Measurements from ENCODE around the gene ANKRD63.
A peak's percentile ranks its signal among the peaks of the same experiment; 100 is the strongest.

The ANKRD63 gene

GRCh38 chr15:40293905-40294895, 11.3 kb upstream of the ANKRD63 start:
- no peak for DNase-seq

- DNase-seq = no peak
Observed at GRCh38 chr15:40293006-40293405, 10.1 kb upstream of the ANKRD63 start.

- DNase-seq = no peak
Observed at GRCh38 chr15:40292246-40292645, 9.4 kb upstream of the ANKRD63 start.

GRCh38 chr15:40290918-40291574, 8.2 kb upstream of the ANKRD63 start:
- peak; percentile 39 for DNase-seq

- no peak for DNase-seq
Observed at GRCh38 chr15:40290545-40290917, 7.7 kb upstream of the ANKRD63 start.

- no peak for DNase-seq
Observed at GRCh38 chr15:40289140-40289775, 6.4 kb upstream of the ANKRD63 start.

- no peak for DNase-seq
Observed at GRCh38 chr15:40287968-40288367, 5.1 kb upstream of the ANKRD63 start.

- DNase-seq = no peak
Observed at GRCh38 chr15:40287505-40287904, 4.6 kb upstream of the ANKRD63 start.

- no peak for DNase-seq
Observed at GRCh38 chr15:40286794-40287193, 3.9 kb upstream of the ANKRD63 start.

GRCh38 chr15:40286061-40286532, 3.2 kb upstream of the ANKRD63 start:
- DNase-seq = no peak

GRCh38 chr15:40285554-40286011, 2.7 kb upstream of the ANKRD63 start:
- no peak for DNase-seq

- DNase-seq = no peak
Observed at GRCh38 chr15:40285151-40285550, 2.3 kb upstream of the ANKRD63 start.

- DNase-seq = no peak
Observed at GRCh38 chr15:40283615-40284300, 894 bp upstream of the ANKRD63 start.

- no peak for DNase-seq
Observed at GRCh38 chr15:40282147-40282868, 556 bp downstream of the ANKRD63 start.

GRCh38 chr15:40281801-40282146, 1.1 kb downstream of the ANKRD63 start:
- no peak for DNase-seq

GRCh38 chr15:40281057-40281800, 1.6 kb downstream of the ANKRD63 start:
- DNase-seq = no peak

- DNase-seq = no peak
Observed at GRCh38 chr15:40280260-40281056, 2.4 kb downstream of the ANKRD63 start.

- DNase-seq = no peak
Observed at GRCh38 chr15:40279437-40280141, 3.3 kb downstream of the ANKRD63 start.

GRCh38 chr15:40278026-40278425, 4.8 kb downstream of the ANKRD63 start:
- no peak for DNase-seq

GRCh38 chr15:40277471-40277870, 5.4 kb downstream of the ANKRD63 start:
- no peak for DNase-seq
